Aorta (tissue), 5 donors: ENCODE measurements around the gene NDUFB8. TPM values are rescaled to one million over a fixed set of nuclear protein-coding genes. Genes with fewer than 3 reads are reported as not detected.

ENCODE experiments used
- ATAC-seq: fragments of 200-7000 bp; cut with Tn5 transposase; one replicate; pipeline ENCODE4 v1.9.1; 2022; ENCODE audit warnings: moderate library complexity; ENCODE audit not compliant: low FRiP score
- DNase-seq, 2 donors: peaks; one replicate each; pipeline ENCODE4 v3.0.0-alpha.2; 2020
- H3K27ac ChIP-seq, 2 donors: one replicate each; pipeline ENCODE4 v1.5.1; 2013; ENCODE audit warnings: low read length in 2 of 2, mild to moderate bottlenecking in 2 of 2, moderate library complexity in 2 of 2, control low read depth in 1 of 2, inconsistent platforms in 1 of 2, low read depth in 1 of 2
- H3K27me3 ChIP-seq, 2 donors: one replicate each; pipeline ENCODE4 v1.6.1; 2013; ENCODE audit warnings: control low read depth in 1 of 2, low read length in 1 of 2, mild to moderate bottlenecking in 1 of 2, moderate library complexity in 1 of 2; ENCODE audit not compliant: insufficient read depth in 2 of 2, control insufficient read depth in 1 of 2
- H3K36me3 ChIP-seq, 2 donors: one replicate each; pipeline ENCODE4 v1.6.1; 2013; ENCODE audit warnings: control low read depth in 1 of 2, low read length in 1 of 2, mild to moderate bottlenecking in 1 of 2; ENCODE audit not compliant: insufficient read depth in 2 of 2, control insufficient read depth in 1 of 2
- H3K4me1 ChIP-seq, 2 donors: one replicate each; pipeline ENCODE4 v1.6.1; 2013; ENCODE audit warnings: low read length in 2 of 2, control low read depth in 1 of 2, mild to moderate bottlenecking in 1 of 2, moderate library complexity in 1 of 2; ENCODE audit not compliant: insufficient read depth in 2 of 2, control insufficient read depth in 1 of 2
- H3K4me3 ChIP-seq, 2 donors: one replicate each; pipeline ENCODE4 v1.5.1; 2013; ENCODE audit warnings: low read length in 2 of 2, control low read depth in 1 of 2, mild to moderate bottlenecking in 1 of 2
- H3K9me3 ChIP-seq: one replicate; pipeline ENCODE4 v1.6.1; 2013; ENCODE audit warnings: mild to moderate bottlenecking, low read length; ENCODE audit not compliant: control insufficient read depth
- WGBS, 2 donors: extraction: QIAGEN DNeasy Blood & Tissue Kit; methylation state at CpG; one replicate each; pipeline ENCODE4 v1.1.7; 2013; 5-methylcytosine and 5-hydroxymethylcytosine counted together
- intact Hi-C, 2 donors: fragments of 100-400 bp; cut with DNase I; formaldehyde crosslinking; loops; one replicate each; pipeline versions ENCODE4 v1.14.2 to v1.15.0; 2022
- polyA plus RNA-seq, 2 donors: library from polyadenylated mRNA; stranded (reverse); fragments of 200-250 nt; gene quantifications; one replicate each; pipeline ENCODE4 v1.2.3, GENCODE V29; 2013
- total RNA-seq, 2 donors: library from RNA; stranded (reverse); fragmentation: NEBNext Ultra II Directional; extraction: Animal tissue kit (Norgen Biotek cat#: 25700); gene quantifications; one replicate each; pipeline ENCODE4 v1.2.1, GENCODE V29; 2021
- donor health status: healthy with polysubstance abuse.
- donor health status: Bipolar disorder and iron deficiency.
- donor health status: DM: no; HTN: no; CAD: no.
- donor health status: DM: no; HTN: no; CAD: no.
- donor health status: DM: yes; HTN: yes; CAD: no.

Gene NDUFB8
- total and polyA plus RNA-seq, 4 donors, result 127 to 337 (median 225) TPM

DNA sequence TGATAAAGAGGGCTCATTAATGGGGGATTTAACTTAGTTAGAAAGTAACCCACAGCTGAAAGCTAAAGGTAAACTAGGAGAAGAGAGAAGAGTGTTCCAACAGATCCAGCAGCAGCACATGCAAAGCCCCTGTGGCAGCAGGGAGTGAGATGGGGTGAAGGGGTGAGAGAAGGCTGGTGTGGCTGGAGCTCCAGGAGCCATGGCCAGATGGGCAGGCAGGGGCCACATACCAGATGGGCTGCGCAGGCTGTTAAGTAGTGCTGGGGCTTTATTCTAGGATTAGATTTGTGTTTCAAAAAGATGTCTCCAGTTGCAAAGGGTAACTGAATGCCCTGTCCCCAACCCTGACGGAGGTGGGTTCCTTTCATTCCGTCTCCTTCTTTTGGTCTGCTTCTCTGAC is 39.2 kb upstream of the NDUFB8 start:
- Histone ChIP-seq H3K27me3 (peaks cover 0 to 3% of the 10 kb centered on the region in 2 donors), H3K36me3 (no peaks in the 10 kb centered on the region), H3K9me3 (no peaks in the 10 kb centered on the region), H3K4me1 (no peaks in the 10 kb centered on the region), H3K27ac (no peak overlapping the region), H3K4me3 (no peak overlapping the region)
- ATAC-seq (no peak), DNase-seq (no peak)
- intact Hi-C loops, result loop anchor here in 1 of 2 donors (10.0 kb wide), 1 partner anchor 306 kb away; no protein-coding TSS in a partner anchor
- 74 to 78% methylated on average over 3 of the region's 3 CpGs for WGBS, 2 donors

DNA sequence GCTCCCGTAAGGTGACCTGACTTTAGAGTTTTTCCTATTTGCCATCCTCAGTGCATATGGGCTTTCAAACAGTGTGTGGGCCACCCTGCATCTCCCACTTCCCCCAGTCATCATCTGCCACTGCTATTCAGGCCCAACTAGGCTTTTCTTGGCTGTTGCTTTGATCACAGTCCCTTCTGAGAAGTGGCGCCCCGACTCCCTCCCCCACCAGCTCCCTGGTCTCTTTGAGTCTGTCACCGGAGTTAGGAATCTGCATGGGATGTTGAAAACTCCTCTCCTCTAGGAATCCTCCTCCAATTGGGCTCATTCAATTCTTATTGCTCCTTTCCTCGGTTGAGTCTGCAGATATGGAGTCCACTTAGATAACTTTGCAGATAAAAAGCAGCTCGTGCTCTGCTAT is 38.2 kb upstream of the NDUFB8 start:
- DNase-seq, result no peak
- H3K27ac ChIP-seq, result no peak overlapping the region
- no peak for ATAC-seq
- WGBS, 2 donors, result 14 to 15% methylated on average over 6 of the region's 6 CpGs
- no peak overlapping the region for H3K4me3 ChIP-seq
- no peaks in the 10 kb centered on the region for H3K4me1 ChIP-seq
- H3K9me3 ChIP-seq, result no peaks in the 10 kb centered on the region
- peaks cover 0 to 3% of the 10 kb centered on the region in 2 donors for H3K27me3 ChIP-seq
- intact Hi-C loops, result loop anchor here in 1 of 2 donors (10.0 kb wide), 1 partner anchor 307 kb away; no protein-coding TSS in a partner anchor
- H3K36me3 ChIP-seq, result no peaks in the 10 kb centered on the region

DNA sequence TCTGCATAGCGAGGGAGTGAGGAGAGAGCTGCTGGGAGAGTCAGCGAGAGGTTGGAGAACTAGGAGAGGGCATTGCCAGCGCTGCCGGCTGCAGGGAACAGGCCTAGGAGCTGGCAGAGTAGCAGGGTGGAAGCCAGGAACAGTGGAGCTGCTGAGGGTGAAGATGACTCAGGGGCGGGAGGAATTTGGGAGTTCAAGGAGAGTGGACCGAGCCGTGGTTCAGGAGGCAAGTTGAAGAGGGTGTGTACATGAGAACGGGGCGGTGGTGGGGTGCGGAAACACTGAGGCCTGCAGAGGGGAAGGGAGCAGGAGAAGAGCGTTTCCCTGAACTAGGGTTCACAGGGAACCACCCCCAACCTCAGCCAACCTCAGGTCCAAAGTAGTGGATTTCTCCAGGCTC is 37.6 kb upstream of the NDUFB8 start:
- no peaks in the 10 kb centered on the region for H3K36me3 ChIP-seq
- 33 to 41% methylated on average over 11 of the region's 11 CpGs for WGBS, 2 donors

DNA sequence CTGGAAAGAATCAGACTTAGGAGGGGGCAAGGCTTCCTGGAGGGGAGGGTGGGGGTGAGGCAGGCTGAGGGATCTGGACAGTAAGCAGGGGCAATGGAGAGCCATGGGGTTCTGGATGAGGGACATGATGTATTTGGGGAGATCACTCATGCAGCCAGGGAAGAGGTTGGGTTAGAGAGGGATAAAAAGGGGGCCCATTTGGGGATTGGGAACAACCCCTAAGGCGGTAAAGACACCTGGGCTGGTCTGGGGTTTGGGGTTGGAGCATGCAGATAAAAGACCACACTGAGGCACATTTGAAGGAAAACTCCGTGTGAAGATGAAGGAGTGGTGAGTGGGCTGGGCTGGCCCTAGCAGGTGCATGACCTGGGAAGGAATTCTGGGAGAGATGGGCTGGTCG is 36.9 kb upstream of the NDUFB8 start:
- Histone ChIP-seq H3K4me3 (no peak overlapping the region), H3K27me3 (peaks cover 0 to 3% of the 10 kb centered on the region in 2 donors), H3K36me3 (no peaks in the 10 kb centered on the region), H3K9me3 (no peaks in the 10 kb centered on the region), H3K4me1 (no peaks in the 10 kb centered on the region), H3K27ac (no peak overlapping the region)
- 45 to 52% methylated on average over 3 of the region's 3 CpGs for whole genome bisulfite sequencing, 2 donors
- intact Hi-C loops, result loop anchor here in 1 of 2 donors (10.0 kb wide), 1 partner anchor 308 kb away; no protein-coding TSS in a partner anchor
- DNase-seq (no peak), ATAC-seq (no peak)

More for the DNA sequence above, 37.6 kb upstream of the NDUFB8 start:
- H3K9me3 ChIP-seq, result no peaks in the 10 kb centered on the region
- intact Hi-C loops, result loop anchor here in 1 of 2 donors (10.0 kb wide), 1 partner anchor 308 kb away; no protein-coding TSS in a partner anchor
- peaks cover 0 to 3% of the 10 kb centered on the region in 2 donors for H3K27me3 ChIP-seq
- no peaks in the 10 kb centered on the region for H3K4me1 ChIP-seq
- DNase-seq (no peak), ATAC-seq (no peak)
- H3K4me3 ChIP-seq, result no peak overlapping the region
- no peak overlapping the region for H3K27ac ChIP-seq

DNA sequence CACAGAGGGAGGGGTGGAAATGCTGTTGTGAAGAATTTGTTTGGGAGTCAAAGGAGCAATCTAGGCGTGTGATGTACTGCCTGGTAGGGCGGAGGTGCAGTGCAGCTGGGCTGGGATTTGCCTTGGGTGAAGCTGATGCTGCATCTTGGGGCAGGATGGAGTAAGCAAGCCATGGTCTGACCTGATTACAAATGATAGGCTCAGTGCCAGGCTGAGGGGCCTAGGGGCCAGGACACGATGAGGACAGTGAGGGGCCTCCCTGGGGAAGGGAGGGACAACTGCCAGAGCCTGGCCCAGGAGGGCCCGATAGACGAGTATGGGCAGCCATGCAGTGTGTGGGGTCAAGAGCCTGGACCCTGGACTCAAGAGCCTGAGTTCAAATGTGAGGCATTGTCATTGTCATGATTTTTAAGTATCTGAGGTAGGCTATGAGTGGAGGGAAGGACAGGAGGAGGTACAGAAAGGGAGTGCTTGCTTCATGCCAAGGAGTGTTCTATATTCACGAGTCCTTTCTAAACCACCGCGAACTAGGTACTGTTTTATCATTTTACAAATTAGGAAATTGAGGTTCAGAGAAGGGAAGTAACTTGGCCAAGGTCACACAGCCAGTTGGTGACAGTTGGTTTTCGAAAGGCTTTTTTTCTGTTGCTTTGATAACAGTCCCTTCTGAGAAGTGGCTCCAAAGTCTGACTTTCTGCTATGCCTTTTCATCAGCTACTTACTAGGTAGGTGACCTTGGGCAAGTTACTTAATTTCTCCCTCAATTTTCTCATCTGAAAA is 35.7 kb upstream of the NDUFB8 start:
- Histone ChIP-seq H3K9me3 (no peaks in the 10 kb centered on the region), H3K27ac (no peak overlapping the region), H3K27me3 (peaks cover 0 to 3% of the 10 kb centered on the region in 2 donors), H3K36me3 (no peaks in the 10 kb centered on the region), H3K4me1 (no peaks in the 10 kb centered on the region), H3K4me3 (no peak overlapping the region)
- DNase-seq (no peak), ATAC-seq (no peak)
- 66 to 68% methylated on average over 9 of the region's 9 CpGs for WGBS, 2 donors
- intact Hi-C loops, result loop anchor here in 1 of 2 donors (10.0 kb wide), 1 partner anchor 309 kb away; no protein-coding TSS in a partner anchor

DNA sequence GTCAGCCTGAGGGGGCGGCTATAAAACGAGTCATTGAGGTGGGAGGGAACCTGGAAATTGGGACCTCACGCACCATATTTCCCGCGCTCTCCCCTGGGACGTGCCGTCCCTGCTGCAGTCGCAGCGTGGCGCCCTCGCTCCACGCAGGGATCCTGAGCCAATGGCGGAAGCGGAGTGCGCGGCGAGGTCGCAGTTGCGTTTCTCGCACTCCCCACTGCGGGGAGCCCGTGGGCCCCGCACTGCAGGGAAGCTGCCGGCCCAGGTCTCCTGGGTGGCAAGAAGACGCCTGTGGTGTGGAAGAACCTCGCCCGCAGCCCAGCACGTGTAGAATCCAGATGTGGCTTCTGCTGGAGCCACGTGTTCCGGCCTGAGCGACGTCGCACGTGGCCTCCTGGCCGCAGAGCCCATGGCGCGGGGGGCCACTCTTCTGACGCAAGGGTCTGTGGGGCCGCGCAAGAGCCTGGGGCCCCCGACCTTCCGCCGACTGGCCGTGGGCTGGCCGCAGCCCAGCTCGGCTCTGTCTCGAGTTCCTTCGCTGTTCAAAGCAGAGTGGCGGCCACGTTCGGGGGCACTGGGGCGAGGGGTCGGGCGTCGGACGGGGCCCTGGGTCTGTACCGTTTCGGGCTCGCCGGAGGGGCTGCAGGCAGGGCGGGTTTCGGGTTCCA is 32.5 kb upstream of the NDUFB8 start:
- 4 to 6% methylated on average over 62 of the region's 62 CpGs for WGBS, 2 donors
- H3K4me1 ChIP-seq, result no peaks in the 10 kb centered on the region
- ATAC-seq (peak; percentile 69), DNase-seq (peak; percentile 68 to 80)
- no peak overlapping the region for H3K27ac ChIP-seq
- no peak overlapping the region for H3K4me3 ChIP-seq
- intact Hi-C loops, result loop anchor here in 1 of 2 donors (10.0 kb wide), 1 partner anchor 313 kb away; no protein-coding TSS in a partner anchor
- no peaks in the 10 kb centered on the region for H3K9me3 ChIP-seq
- no peaks in the 10 kb centered on the region for H3K36me3 ChIP-seq
- no peaks in the 10 kb centered on the region for H3K27me3 ChIP-seq

DNA sequence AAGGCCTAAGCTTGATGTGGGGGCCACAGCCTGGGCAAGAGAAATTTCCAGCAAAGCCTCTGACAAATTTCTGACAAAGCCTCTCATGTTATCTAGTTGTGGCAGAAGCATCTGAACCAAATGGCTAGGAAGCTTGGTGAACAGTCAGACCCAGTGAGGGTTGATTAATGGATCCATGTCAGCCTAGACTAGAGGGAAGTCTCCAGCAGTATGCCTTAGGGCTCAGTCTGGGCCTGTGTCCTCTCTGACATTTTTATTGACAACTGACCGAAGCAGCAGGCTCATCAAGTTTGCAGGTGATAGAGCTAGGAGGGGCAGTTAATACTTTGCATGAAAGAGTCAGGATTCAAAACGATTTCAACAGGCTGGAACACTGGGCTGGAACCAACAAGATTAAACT is 31.3 kb upstream of the NDUFB8 start:
- Histone ChIP-seq H3K9me3 (no peaks in the 10 kb centered on the region), H3K36me3 (peaks cover under 1 to 4% of the 10 kb centered on the region in 2 donors), H3K27me3 (no peaks in the 10 kb centered on the region), H3K4me3 (no peak overlapping the region), H3K4me1 (no peaks in the 10 kb centered on the region), H3K27ac (no peak overlapping the region)
- intact Hi-C loops, result loop anchor here in 1 of 2 donors (10.0 kb wide), 1 partner anchor 314 kb away; no protein-coding TSS in a partner anchor
- ATAC-seq (no peak), DNase-seq (no peak)
- 66 to 72% methylated on average over 2 of the region's 2 CpGs for WGBS, 2 donors

DNA sequence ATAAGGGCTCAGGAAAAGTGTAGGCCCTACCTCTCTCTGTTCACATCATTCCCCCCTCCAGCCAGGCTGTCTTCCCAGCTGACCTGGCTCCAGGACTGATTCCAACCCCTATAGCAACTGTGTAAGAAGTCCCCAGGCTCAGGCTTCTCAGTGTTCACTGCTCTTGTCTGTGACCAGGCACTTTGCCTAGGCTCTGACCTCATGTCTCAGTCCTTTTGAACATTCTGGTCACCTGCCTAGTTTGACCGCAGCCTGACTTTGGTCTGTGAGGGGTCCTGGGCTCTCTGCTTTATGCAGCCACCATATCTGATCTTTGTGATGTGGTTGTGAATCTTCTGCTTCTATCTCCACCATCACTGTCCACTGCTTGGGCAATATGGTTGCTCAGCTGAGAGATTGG is 30.6 kb upstream of the NDUFB8 start:
- DNase-seq (no peak), ATAC-seq (no peak)
- Histone ChIP-seq H3K27me3 (no peaks in the 10 kb centered on the region), H3K36me3 (peaks cover 2 to 7% of the 10 kb centered on the region in 2 donors), H3K27ac (no peak overlapping the region), H3K4me1 (no peaks in the 10 kb centered on the region), H3K9me3 (no peaks in the 10 kb centered on the region), H3K4me3 (no peak overlapping the region)
- intact Hi-C loops, result loop anchor here in 1 of 2 donors (10.0 kb wide), 1 partner anchor 315 kb away; no protein-coding TSS in a partner anchor
- 98 to 100% methylated on average over 1 of the region's 1 CpG for WGBS, 2 donors
